Measurements from ENCODE around the gene RASAL2. TPM values are rescaled to one million over a fixed set of nuclear protein-coding genes. Genes with fewer than 3 reads are reported as not detected.

RASAL2 gene
- total RNA-seq, 1 donor from 2014 or later = 12.4 TPM

DNA sequence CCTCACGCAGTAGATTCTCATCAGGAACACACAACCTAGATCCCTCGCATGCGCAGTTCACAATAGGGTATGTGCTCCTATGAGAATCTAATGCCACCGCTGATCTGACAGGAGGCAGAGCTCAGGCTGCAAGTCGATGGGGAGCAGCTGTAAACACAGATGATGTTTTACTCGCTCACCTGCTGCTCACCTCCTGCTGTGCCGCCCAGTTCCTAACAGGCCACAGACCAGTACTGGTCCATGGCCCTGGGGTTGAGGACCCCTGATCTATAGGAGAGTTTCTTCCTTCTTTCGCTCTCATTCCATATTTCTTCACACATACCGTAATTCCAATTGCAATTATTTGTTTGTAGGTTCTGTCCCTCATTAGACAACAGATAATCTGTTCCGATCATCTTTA lies 299.5 kb downstream of the RASAL2 start:
- DNase-seq (ENCODE audit: low read depth) (no peak), FAIRE-seq (no peak)
- Histone ChIP-seq H3K27me3 (ENCODE audit: control insufficient read depth, insufficient read depth, low read length) (no peaks in the 10 kb centered on the region), H3K4me3 (ENCODE audit: low read depth, low read length) (no peak overlapping the region), H3K36me3 (ENCODE audit: control insufficient read depth, insufficient read depth, low read length) (no peaks in the 10 kb centered on the region)
- TF ChIP-seq, protein P1, sequence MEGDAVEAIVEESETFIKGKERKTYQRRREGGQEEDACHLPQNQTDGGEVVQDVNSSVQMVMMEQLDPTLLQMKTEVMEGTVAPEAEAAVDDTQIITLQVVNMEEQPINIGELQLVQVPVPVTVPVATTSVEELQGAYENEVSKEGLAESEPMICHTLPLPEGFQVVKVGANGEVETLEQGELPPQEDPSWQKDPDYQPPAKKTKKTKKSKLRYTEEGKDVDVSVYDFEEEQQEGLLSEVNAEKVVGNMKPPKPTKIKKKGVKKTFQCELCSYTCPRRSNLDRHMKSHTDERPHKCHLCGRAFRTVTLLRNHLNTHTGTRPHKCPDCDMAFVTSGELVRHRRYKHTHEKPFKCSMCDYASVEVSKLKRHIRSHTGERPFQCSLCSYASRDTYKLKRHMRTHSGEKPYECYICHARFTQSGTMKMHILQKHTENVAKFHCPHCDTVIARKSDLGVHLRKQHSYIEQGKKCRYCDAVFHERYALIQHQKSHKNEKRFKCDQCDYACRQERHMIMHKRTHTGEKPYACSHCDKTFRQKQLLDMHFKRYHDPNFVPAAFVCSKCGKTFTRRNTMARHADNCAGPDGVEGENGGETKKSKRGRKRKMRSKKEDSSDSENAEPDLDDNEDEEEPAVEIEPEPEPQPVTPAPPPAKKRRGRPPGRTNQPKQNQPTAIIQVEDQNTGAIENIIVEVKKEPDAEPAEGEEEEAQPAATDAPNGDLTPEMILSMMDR (IDR thresholded peaks at IDR 0.05; ENCODE audit: insufficient read depth, low read length, severe bottlenecking) = no peak

GRCh38 chr1:178396789-178397188 lies 302.9 kb downstream of the RASAL2 start:
- no peaks in the 10 kb centered on the region for H3K27me3 ChIP-seq (ENCODE audit: control insufficient read depth, insufficient read depth, low read length)
- no peak for FAIRE-seq
- TF ChIP-seq, protein P1 (IDR thresholded peaks at IDR 0.05; ENCODE audit: insufficient read depth, low read length, severe bottlenecking) = no peak
- H3K36me3 ChIP-seq (ENCODE audit: control insufficient read depth, insufficient read depth, low read length) = no peaks in the 10 kb centered on the region
- DNase-seq (ENCODE audit: low read depth) = no peak
- H3K4me3 ChIP-seq (ENCODE audit: low read depth, low read length) = no peak overlapping the region

- Histone ChIP-seq H3K4me3 (ENCODE audit: low read depth, low read length) (no peak overlapping the region), H3K27me3 (ENCODE audit: control insufficient read depth, insufficient read depth, low read length) (no peaks in the 10 kb centered on the region), H3K36me3 (ENCODE audit: control insufficient read depth, insufficient read depth, low read length) (no peaks in the 10 kb centered on the region)
- FAIRE-seq (no peak), DNase-seq (ENCODE audit: low read depth) (peak; percentile 87)
- TF ChIP-seq, protein P1 (IDR thresholded peaks at IDR 0.05; ENCODE audit: insufficient read depth, low read length, severe bottlenecking) = no peak
These were observed 303.8 kb downstream of the RASAL2 start for GRCh38 chr1:178397678-178398077.

DNA sequence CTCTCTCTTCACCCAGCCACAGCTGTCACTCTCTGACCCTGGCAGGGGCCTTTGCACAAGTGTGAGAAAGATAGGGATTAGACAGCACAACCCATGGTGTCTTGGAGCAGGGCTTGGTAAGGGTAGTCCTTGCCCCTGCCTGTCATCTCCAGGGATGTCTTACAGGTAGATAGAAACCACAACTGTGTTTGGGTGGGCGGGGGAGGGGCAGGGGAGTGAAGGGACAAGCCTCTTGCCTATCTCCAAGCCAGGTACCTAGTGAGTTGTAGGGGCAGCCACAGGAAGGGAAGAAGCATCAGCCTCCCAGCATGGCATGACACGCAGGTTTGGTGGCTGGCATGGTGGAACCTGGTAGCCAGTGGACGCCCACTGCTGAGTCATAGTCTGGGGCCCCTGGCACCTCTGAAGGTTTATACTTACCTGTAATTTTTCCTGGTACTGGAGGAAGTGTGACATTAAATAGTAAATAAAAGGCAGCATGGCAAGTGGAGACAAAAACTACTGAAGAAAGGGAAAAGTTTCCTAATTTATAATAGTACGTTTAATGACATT lies 305.3 kb downstream of the RASAL2 start:
- no peak overlapping the region for H3K4me3 ChIP-seq (ENCODE audit: low read depth, low read length)
- FAIRE-seq (no peak), DNase-seq (ENCODE audit: low read depth) (peak; percentile 71)
- H3K36me3 ChIP-seq (ENCODE audit: control insufficient read depth, insufficient read depth, low read length) = no peaks in the 10 kb centered on the region
- no peaks in the 10 kb centered on the region for H3K27me3 ChIP-seq (ENCODE audit: control insufficient read depth, insufficient read depth, low read length)
- TF ChIP-seq, protein P1 (IDR thresholded peaks at IDR 0.05; ENCODE audit: insufficient read depth, low read length, severe bottlenecking) = no peak

DNA sequence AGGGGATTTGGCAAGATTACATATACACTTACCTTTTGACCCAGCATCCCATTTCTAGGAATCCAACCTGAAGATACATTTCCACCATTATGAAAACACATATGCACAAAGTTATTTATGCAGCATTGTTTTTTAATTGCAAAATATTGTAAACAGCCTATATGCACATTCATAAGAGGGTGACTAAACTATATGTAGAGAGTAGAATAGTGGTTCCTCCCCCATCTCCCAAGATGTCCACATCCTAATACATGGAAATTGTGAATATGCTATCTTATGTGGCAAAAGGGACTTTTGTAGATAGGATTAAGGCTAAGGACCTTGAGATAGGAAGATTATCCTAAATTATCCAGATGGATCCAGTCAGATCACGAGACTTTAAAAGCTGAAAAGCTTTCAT lies 311.2 kb downstream of the RASAL2 start:
- TF ChIP-seq, protein P1 (IDR thresholded peaks at IDR 0.05; ENCODE audit: insufficient read depth, low read length, severe bottlenecking) = no peak
- FAIRE-seq = no peak
- H3K27me3 ChIP-seq (ENCODE audit: control insufficient read depth, insufficient read depth, low read length) = no peaks in the 10 kb centered on the region
- H3K36me3 ChIP-seq (ENCODE audit: control insufficient read depth, insufficient read depth, low read length) = no peaks in the 10 kb centered on the region
- H3K4me3 ChIP-seq (ENCODE audit: low read depth, low read length) = no peak overlapping the region
- DNase-seq (ENCODE audit: low read depth) = no peak

GRCh38 chr1:178407215-178407614 lies 313.3 kb downstream of the RASAL2 start:
- TF ChIP-seq, protein P1 (IDR thresholded peaks at IDR 0.05; ENCODE audit: insufficient read depth, low read length, severe bottlenecking) = no peak
- no peaks in the 10 kb centered on the region for H3K27me3 ChIP-seq (ENCODE audit: control insufficient read depth, insufficient read depth, low read length)
- H3K36me3 ChIP-seq (ENCODE audit: control insufficient read depth, insufficient read depth, low read length) = no peaks in the 10 kb centered on the region
- no peak for FAIRE-seq
- no peak for DNase-seq (ENCODE audit: low read depth)
- no peak overlapping the region for H3K4me3 ChIP-seq (ENCODE audit: low read depth, low read length)
